ENCODE data around the gene TRABD.

DNA sequence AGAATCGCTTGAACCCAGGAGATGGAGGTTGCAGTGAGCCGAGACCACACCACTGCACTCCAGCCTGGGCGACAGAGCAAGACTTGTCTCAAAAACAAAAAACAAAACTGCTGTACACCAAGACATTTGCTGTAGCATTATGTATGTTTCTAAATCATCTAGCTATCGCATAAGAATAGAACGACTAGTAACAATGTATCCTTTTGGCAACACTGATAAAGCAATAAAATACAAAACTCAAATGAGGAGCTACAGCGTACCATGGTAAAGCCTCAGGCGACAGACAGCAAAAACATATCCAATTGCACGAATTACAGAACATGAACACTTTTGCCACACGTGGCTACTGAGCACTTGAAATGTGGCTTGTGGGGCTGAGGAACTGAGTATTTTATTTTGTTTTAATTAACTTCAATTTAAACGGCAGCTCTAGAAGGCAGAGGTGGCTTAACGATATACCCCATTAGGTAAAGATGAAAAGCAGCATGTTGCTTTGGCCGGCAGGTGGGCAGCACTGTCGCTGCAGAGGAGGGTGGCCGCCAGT lies 56.8 kb downstream of the TRABD start:
- TF ChIP-seq, protein P1, sequence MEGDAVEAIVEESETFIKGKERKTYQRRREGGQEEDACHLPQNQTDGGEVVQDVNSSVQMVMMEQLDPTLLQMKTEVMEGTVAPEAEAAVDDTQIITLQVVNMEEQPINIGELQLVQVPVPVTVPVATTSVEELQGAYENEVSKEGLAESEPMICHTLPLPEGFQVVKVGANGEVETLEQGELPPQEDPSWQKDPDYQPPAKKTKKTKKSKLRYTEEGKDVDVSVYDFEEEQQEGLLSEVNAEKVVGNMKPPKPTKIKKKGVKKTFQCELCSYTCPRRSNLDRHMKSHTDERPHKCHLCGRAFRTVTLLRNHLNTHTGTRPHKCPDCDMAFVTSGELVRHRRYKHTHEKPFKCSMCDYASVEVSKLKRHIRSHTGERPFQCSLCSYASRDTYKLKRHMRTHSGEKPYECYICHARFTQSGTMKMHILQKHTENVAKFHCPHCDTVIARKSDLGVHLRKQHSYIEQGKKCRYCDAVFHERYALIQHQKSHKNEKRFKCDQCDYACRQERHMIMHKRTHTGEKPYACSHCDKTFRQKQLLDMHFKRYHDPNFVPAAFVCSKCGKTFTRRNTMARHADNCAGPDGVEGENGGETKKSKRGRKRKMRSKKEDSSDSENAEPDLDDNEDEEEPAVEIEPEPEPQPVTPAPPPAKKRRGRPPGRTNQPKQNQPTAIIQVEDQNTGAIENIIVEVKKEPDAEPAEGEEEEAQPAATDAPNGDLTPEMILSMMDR (IDR thresholded peaks at IDR 0.05; ENCODE audit: low read length): no peak
- TF ChIP-seq EZH2phosphoT487 (IDR thresholded peaks at IDR 0.05; ENCODE audit: low read length): no peak
- TF ChIP-seq EZH2 (optimal IDR thresholded peaks at IDR 0.05; ENCODE audit: low read depth, low read length): no peak
